Measurements from ENCODE around the gene BTBD9. TPM values are rescaled to one million over a fixed set of nuclear protein-coding genes. Genes with fewer than 3 reads are reported as not detected.

BTBD9 gene
- polyA plus RNA-seq, 4 donors, result 5.1 to 10.2 (median 6.7) TPM

- Histone ChIP-seq H3K4me1 (ENCODE audit: control insufficient read depth in 3 of 3, insufficient read depth in 2 of 3, low read depth in 1 of 3, low read length in 2 of 3) (peaks cover 0 to 5% (median 3%) of the 10 kb centered on the region in 3 donors), H3K27ac (ENCODE audit: low read depth in 1 of 3, low read length in 2 of 3) (no peak overlapping the region), H3K9me3 (ENCODE audit: control insufficient read depth in 2 of 2, insufficient read depth in 1 of 2, low read depth in 1 of 2, low read length in 1 of 2) (no peaks in the 10 kb centered on the region), H3K4me3 (ENCODE audit: low read depth in 1 of 3, low read length in 3 of 3) (no peak overlapping the region), H3K27me3 (ENCODE audit: control insufficient read depth in 3 of 3, insufficient read depth in 3 of 3, low read length in 3 of 3) (no peaks in the 10 kb centered on the region), H3K36me3 (ENCODE audit: control insufficient read depth in 3 of 3, insufficient read depth in 2 of 3, low read depth in 1 of 3, low read length in 3 of 3) (no peaks in the 10 kb centered on the region)
- DNase-seq, result no peak
- WGBS, 3 donors, result 81 to 83% (median 82%) methylated on average over 4 of the region's 4 CpGs
- no peak for FAIRE-seq
Observed at GRCh38 chr6:38279423-38279822, 360.3 kb downstream of the BTBD9 start.

- Histone ChIP-seq H3K27ac (ENCODE audit: low read depth in 1 of 3, low read length in 2 of 3) (no peak overlapping the region), H3K9me3 (ENCODE audit: control insufficient read depth in 2 of 2, insufficient read depth in 1 of 2, low read depth in 1 of 2, low read length in 1 of 2) (no peaks in the 10 kb centered on the region), H3K4me3 (ENCODE audit: low read depth in 1 of 3, low read length in 3 of 3) (no peak overlapping the region), H3K4me1 (ENCODE audit: control insufficient read depth in 3 of 3, insufficient read depth in 2 of 3, low read depth in 1 of 3, low read length in 2 of 3) (peaks cover 0 to 4% (median 0%) of the 10 kb centered on the region in 3 donors), H3K27me3 (ENCODE audit: control insufficient read depth in 3 of 3, insufficient read depth in 3 of 3, low read length in 3 of 3) (no peaks in the 10 kb centered on the region), H3K36me3 (ENCODE audit: control insufficient read depth in 3 of 3, insufficient read depth in 2 of 3, low read depth in 1 of 3, low read length in 3 of 3) (no peaks in the 10 kb centered on the region)
- WGBS, 3 donors, result 80 to 94% (median 90%) methylated on average over 1 of the region's 1 CpG
- FAIRE-seq (no peak), DNase-seq (no peak)
Observed at GRCh38 chr6:38273325-38273724, 366.4 kb downstream of the BTBD9 start.

DNA sequence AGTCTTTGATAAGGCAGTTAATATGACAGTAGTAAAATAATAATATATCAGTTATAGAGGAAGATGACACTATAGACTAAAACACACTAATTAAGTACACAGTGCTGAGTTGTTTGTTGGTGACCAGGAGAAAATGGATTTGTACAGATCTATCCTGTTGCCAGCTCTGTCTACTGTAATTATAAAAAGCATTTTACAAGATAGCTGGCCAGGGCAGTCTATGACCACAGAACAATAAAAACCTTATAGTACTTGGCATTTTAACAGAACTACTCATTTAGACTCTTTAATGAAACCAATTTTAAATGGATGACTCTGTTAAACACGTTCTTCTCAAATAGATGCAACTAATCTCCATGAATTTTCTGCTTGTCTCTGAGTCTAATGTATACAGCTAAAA, 367.5 kb downstream of the BTBD9 start:
- Histone ChIP-seq H3K36me3 (ENCODE audit: control insufficient read depth in 3 of 3, insufficient read depth in 2 of 3, low read depth in 1 of 3, low read length in 3 of 3) (no peaks in the 10 kb centered on the region), H3K27ac (ENCODE audit: low read depth in 1 of 3, low read length in 2 of 3) (no peak overlapping the region), H3K9me3 (ENCODE audit: control insufficient read depth in 2 of 2, insufficient read depth in 1 of 2, low read depth in 1 of 2, low read length in 1 of 2) (no peaks in the 10 kb centered on the region), H3K27me3 (ENCODE audit: control insufficient read depth in 3 of 3, insufficient read depth in 3 of 3, low read length in 3 of 3) (no peaks in the 10 kb centered on the region), H3K4me3 (ENCODE audit: low read depth in 1 of 3, low read length in 3 of 3) (no peak overlapping the region), H3K4me1 (ENCODE audit: control insufficient read depth in 3 of 3, insufficient read depth in 2 of 3, low read depth in 1 of 3, low read length in 2 of 3) (peaks cover 0 to 6% (median 0%) of the 10 kb centered on the region in 3 donors)
- DNase-seq, result no peak
- WGBS, 3 donors, result 70 to 76% (median 73%) methylated on average over 1 of the region's 1 CpG
- no peak for FAIRE-seq

- Histone ChIP-seq H3K27ac (ENCODE audit: low read depth in 1 of 3, low read length in 2 of 3) (no peak overlapping the region), H3K9me3 (ENCODE audit: control insufficient read depth in 2 of 2, insufficient read depth in 1 of 2, low read depth in 1 of 2, low read length in 1 of 2) (no peaks in the 10 kb centered on the region), H3K4me3 (ENCODE audit: low read depth in 1 of 3, low read length in 3 of 3) (no peak overlapping the region), H3K27me3 (ENCODE audit: control insufficient read depth in 3 of 3, insufficient read depth in 3 of 3, low read length in 3 of 3) (no peaks in the 10 kb centered on the region), H3K4me1 (ENCODE audit: control insufficient read depth in 3 of 3, insufficient read depth in 2 of 3, low read depth in 1 of 3, low read length in 2 of 3) (peaks cover 0 to 6% (median 0%) of the 10 kb centered on the region in 3 donors), H3K36me3 (ENCODE audit: control insufficient read depth in 3 of 3, insufficient read depth in 2 of 3, low read depth in 1 of 3, low read length in 3 of 3) (no peaks in the 10 kb centered on the region)
- DNase-seq, result no peak
- no peak for FAIRE-seq
Observed at GRCh38 chr6:38271081-38271480, 368.6 kb downstream of the BTBD9 start.

GRCh38 chr6:38270367-38270766, 369.4 kb downstream of the BTBD9 start:
- Histone ChIP-seq H3K27ac (ENCODE audit: low read depth in 1 of 3, low read length in 2 of 3) (no peak overlapping the region), H3K4me1 (ENCODE audit: control insufficient read depth in 3 of 3, insufficient read depth in 2 of 3, low read depth in 1 of 3, low read length in 2 of 3) (peaks cover 0 to 6% (median 0%) of the 10 kb centered on the region in 3 donors), H3K36me3 (ENCODE audit: control insufficient read depth in 3 of 3, insufficient read depth in 2 of 3, low read depth in 1 of 3, low read length in 3 of 3) (no peaks in the 10 kb centered on the region), H3K27me3 (ENCODE audit: control insufficient read depth in 3 of 3, insufficient read depth in 3 of 3, low read length in 3 of 3) (no peaks in the 10 kb centered on the region), H3K9me3 (ENCODE audit: control insufficient read depth in 2 of 2, insufficient read depth in 1 of 2, low read depth in 1 of 2, low read length in 1 of 2) (no peaks in the 10 kb centered on the region), H3K4me3 (ENCODE audit: low read depth in 1 of 3, low read length in 3 of 3) (no peak overlapping the region)
- DNase-seq (no peak), FAIRE-seq (no peak)
- 78 to 95% (median 91%) methylated on average over 1 of the region's 1 CpG for WGBS, 3 donors

GRCh38 chr6:38269461-38270172, 370.1 kb downstream of the BTBD9 start:
- FAIRE-seq, result no peak

DNA sequence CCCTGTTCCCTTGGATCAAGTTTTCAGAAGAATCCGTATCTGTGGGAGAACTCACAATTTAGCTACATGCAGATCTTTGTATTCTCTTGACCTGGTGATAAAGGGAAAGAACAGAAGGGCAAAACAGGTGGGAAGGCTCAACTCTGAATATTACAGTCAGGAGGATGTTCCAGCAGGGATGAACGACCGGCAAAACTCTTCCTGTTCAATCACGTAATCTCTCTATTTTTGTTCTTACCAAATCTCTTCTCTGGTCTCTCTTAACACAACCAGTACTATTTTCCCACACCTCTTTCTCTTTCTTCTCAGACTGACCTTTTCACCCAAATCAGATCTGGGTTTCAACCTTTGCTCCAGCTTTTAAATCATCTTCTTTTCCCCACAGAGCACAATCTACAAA, 371.4 kb downstream of the BTBD9 start:
- H3K27me3 ChIP-seq (ENCODE audit: control insufficient read depth in 3 of 3, insufficient read depth in 3 of 3, low read length in 3 of 3), result no peaks in the 10 kb centered on the region
- 44 to 66% (median 59%) methylated on average over 4 of the region's 4 CpGs for WGBS, 3 donors
- no peak overlapping the region for H3K4me3 ChIP-seq (ENCODE audit: low read depth in 1 of 3, low read length in 3 of 3)
- no peaks in the 10 kb centered on the region for H3K9me3 ChIP-seq (ENCODE audit: control insufficient read depth in 2 of 2, insufficient read depth in 1 of 2, low read depth in 1 of 2, low read length in 1 of 2)
- no peak for FAIRE-seq
- H3K36me3 ChIP-seq (ENCODE audit: control insufficient read depth in 3 of 3, insufficient read depth in 2 of 3, low read depth in 1 of 3, low read length in 3 of 3), result no peaks in the 10 kb centered on the region
- peak in 1 of 2 donors; percentile 9 for DNase-seq
- H3K4me1 ChIP-seq (ENCODE audit: control insufficient read depth in 3 of 3, insufficient read depth in 2 of 3, low read depth in 1 of 3, low read length in 2 of 3), result peaks cover 4 to 20% (median 7%) of the 10 kb centered on the region in 3 donors
- H3K27ac ChIP-seq (ENCODE audit: low read depth in 1 of 3, low read length in 2 of 3), result no peak overlapping the region

More at GRCh38 chr6:38269461-38270172, 370.1 kb downstream of the BTBD9 start:
- H3K4me1 ChIP-seq (ENCODE audit: control insufficient read depth in 3 of 3, insufficient read depth in 2 of 3, low read depth in 1 of 3, low read length in 2 of 3), result peaks cover 2 to 11% (median 3%) of the 10 kb centered on the region in 3 donors
- DNase-seq, result no peak
- H3K27ac ChIP-seq (ENCODE audit: low read depth in 1 of 3, low read length in 2 of 3), result no peak overlapping the region
- no peak overlapping the region for H3K4me3 ChIP-seq (ENCODE audit: low read depth in 1 of 3, low read length in 3 of 3)
- no peaks in the 10 kb centered on the region for H3K27me3 ChIP-seq (ENCODE audit: control insufficient read depth in 3 of 3, insufficient read depth in 3 of 3, low read length in 3 of 3)
- no peaks in the 10 kb centered on the region for H3K36me3 ChIP-seq (ENCODE audit: control insufficient read depth in 3 of 3, insufficient read depth in 2 of 3, low read depth in 1 of 3, low read length in 3 of 3)
- 73 to 80% (median 79%) methylated on average over 9 of the region's 9 CpGs for WGBS, 3 donors
- no peaks in the 10 kb centered on the region for H3K9me3 ChIP-seq (ENCODE audit: control insufficient read depth in 2 of 2, insufficient read depth in 1 of 2, low read depth in 1 of 2, low read length in 1 of 2)

DNA sequence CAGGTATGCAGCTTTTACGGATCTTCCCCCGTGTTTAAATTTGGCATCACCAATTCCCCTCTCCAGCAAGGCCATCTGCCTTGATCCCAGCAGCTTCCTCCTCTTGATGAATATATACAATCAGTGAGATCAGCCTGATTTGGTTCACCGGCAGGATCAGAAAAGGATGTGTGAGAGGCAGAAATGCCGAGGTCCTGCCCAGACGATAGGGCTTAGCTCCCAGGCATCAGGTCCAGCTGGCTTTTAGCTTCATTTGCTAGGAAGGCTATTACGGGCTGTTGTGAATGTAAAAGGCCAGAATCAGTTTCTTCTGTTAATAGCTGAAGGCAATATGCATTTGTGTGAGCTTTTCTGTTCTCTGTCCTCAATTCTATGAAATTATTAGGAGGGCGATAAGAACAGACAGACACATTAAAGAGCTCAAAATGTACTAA, 372.8 kb downstream of the BTBD9 start:
- Histone ChIP-seq H3K4me1 (ENCODE audit: control insufficient read depth in 3 of 3, insufficient read depth in 2 of 3, low read depth in 1 of 3, low read length in 2 of 3) (peaks cover 4 to 20% (median 7%) of the 10 kb centered on the region in 3 donors), H3K27ac (ENCODE audit: low read depth in 1 of 3, low read length in 2 of 3) (no peak overlapping the region), H3K9me3 (ENCODE audit: control insufficient read depth in 2 of 2, insufficient read depth in 1 of 2, low read depth in 1 of 2, low read length in 1 of 2) (no peaks in the 10 kb centered on the region), H3K27me3 (ENCODE audit: control insufficient read depth in 3 of 3, insufficient read depth in 3 of 3, low read length in 3 of 3) (no peaks in the 10 kb centered on the region), H3K4me3 (ENCODE audit: low read depth in 1 of 3, low read length in 3 of 3) (no peak overlapping the region), H3K36me3 (ENCODE audit: control insufficient read depth in 3 of 3, insufficient read depth in 2 of 3, low read depth in 1 of 3, low read length in 3 of 3) (no peaks in the 10 kb centered on the region)
- 90 to 94% (median 93%) methylated on average over 7 of the region's 7 CpGs for WGBS, 3 donors
- DNase-seq (no peak), FAIRE-seq (no peak)

- H3K36me3 ChIP-seq (ENCODE audit: control insufficient read depth in 3 of 3, insufficient read depth in 2 of 3, low read depth in 1 of 3, low read length in 3 of 3), result no peaks in the 10 kb centered on the region
- no peaks in the 10 kb centered on the region for H3K27me3 ChIP-seq (ENCODE audit: control insufficient read depth in 3 of 3, insufficient read depth in 3 of 3, low read length in 3 of 3)
- H3K4me1 ChIP-seq (ENCODE audit: control insufficient read depth in 3 of 3, insufficient read depth in 2 of 3, low read depth in 1 of 3, low read length in 2 of 3), result peaks cover 4 to 24% (median 7%) of the 10 kb centered on the region in 3 donors
- peak overlapping the region in 2 of 3 donors; percentile 44 to 53 for H3K27ac ChIP-seq (ENCODE audit: low read depth in 1 of 3, low read length in 2 of 3)
- WGBS, 3 donors, result 23 to 58% (median 30%) methylated on average over 8 of the region's 8 CpGs
- FAIRE-seq (no peak), DNase-seq (peak; percentile 85 to 90)
- no peak overlapping the region for H3K4me3 ChIP-seq (ENCODE audit: low read depth in 1 of 3, low read length in 3 of 3)
- no peaks in the 10 kb centered on the region for H3K9me3 ChIP-seq (ENCODE audit: control insufficient read depth in 2 of 2, insufficient read depth in 1 of 2, low read depth in 1 of 2, low read length in 1 of 2)
Observed at GRCh38 chr6:38264605-38265004, 375.1 kb downstream of the BTBD9 start.

Data from small intestine (tissue), 7 donors.